Stimulated activated CD8-positive, alpha-beta memory T cell treated with anti-CD3 and anti-CD28 coated beads, Interleukin-7, amount 100 ng/mL, for 1 hour (primary cell): ENCODE results near the gene TUBA4A.
"Not testable (repeated sequence)": the region's sequence is repeated elsewhere in the genome, so short reads cannot be mapped to it uniquely, and the experiment has no call there.

ENCODE experiments used
- DNase-seq, 2 donors: peaks; one replicate each; pipeline ENCODE4 v3.0.0-alpha.2; 2020; ENCODE audit warnings: low read depth in 2 of 2

TUBA4A gene

GRCh38 chr2:219253753-219254589 is at the start of gene TUBA4A:
TUBA4A (minus strand) TSS chr2:219253918; CDS start chr2:219253858, 60 bp downstream.
- peak; percentile 80 to 84 for DNase-seq

- DNase-seq = no peak
Observed at GRCh38 chr2:219302412-219302968, 48.8 kb upstream of the TUBA4A start.

GRCh38 chr2:219300022-219300421 is 46.3 kb upstream of the TUBA4A start:
- no peak for DNase-seq

GRCh38 chr2:219299372-219299760 is 45.6 kb upstream of the TUBA4A start:
- no peak for DNase-seq

- DNase-seq = peak; percentile 80 to 82
Observed at GRCh38 chr2:219298759-219299371, 45.1 kb upstream of the TUBA4A start.

- DNase-seq = no peak
Observed at GRCh38 chr2:219297766-219298456, 44.2 kb upstream of the TUBA4A start.

- DNase-seq = no peak
Observed at GRCh38 chr2:219296631-219297391, 43.1 kb upstream of the TUBA4A start.

GRCh38 chr2:219296142-219296541 is 42.4 kb upstream of the TUBA4A start:
- DNase-seq = no peak

GRCh38 chr2:219294356-219295351 is 40.9 kb upstream of the TUBA4A start:
- DNase-seq = peak; percentile 73 to 82

- DNase-seq = no peak
Observed at GRCh38 chr2:219293736-219294231, 40.1 kb upstream of the TUBA4A start.

GRCh38 chr2:219292616-219293015 is 38.9 kb upstream of the TUBA4A start:
- no peak for DNase-seq

- DNase-seq = no peak
Observed at GRCh38 chr2:219291910-219292490, 38.3 kb upstream of the TUBA4A start.

GRCh38 chr2:219291394-219291793 is 37.7 kb upstream of the TUBA4A start:
- no peak for DNase-seq

GRCh38 chr2:219290381-219291171 is 36.9 kb upstream of the TUBA4A start:
- DNase-seq = no peak

- no peak for DNase-seq
Observed at GRCh38 chr2:219289537-219290361, 36.0 kb upstream of the TUBA4A start.

- DNase-seq = no peak
Observed at GRCh38 chr2:219289195-219289536, 35.4 kb upstream of the TUBA4A start.

- no peak for DNase-seq
Observed at GRCh38 chr2:219287580-219288265, 34.0 kb upstream of the TUBA4A start.

GRCh38 chr2:219287116-219287440 is 33.4 kb upstream of the TUBA4A start:
- DNase-seq = not testable (repeated sequence)
